DOHH2 (cell line): Measurements from ENCODE around the gene ACTBL2.

Source experiments
- CTCF ChIP-seq: fragments of 200-600 bp; sonication (generic); IDR thresholded peaks from one replicate; pipeline ENCODE4 v1.5.1; 2014; ENCODE audit warnings: antibody characterized with exemption, mild to moderate bottlenecking, low read depth, low read length; ENCODE audit not compliant: poor library complexity, severe bottlenecking
- EZH2phosphoT487 ChIP-seq: fragments of 200-600 bp; sonication (generic); IDR thresholded peaks from 2 replicates; pipeline ENCODE4 v1.6.1; 2017; ENCODE audit warnings: borderline replicate concordance, mild to moderate bottlenecking, antibody characterized with exemption, low read length, moderate library complexity, mixed read lengths

- TF ChIP-seq CTCF (no peak), EZH2phosphoT487 (no peak)
These were observed 12.3 kb downstream of the ACTBL2 start for GRCh38 chr5:57470339-57470738.
